Occipital lobe (tissue), 2 donors: ENCODE measurements around the gene TEKT5. TPM values are rescaled to one million over a fixed set of nuclear protein-coding genes. Genes with fewer than 3 reads are reported as not detected.
"Not testable (repeated sequence)": the region's sequence is repeated elsewhere in the genome, so short reads cannot be mapped to it uniquely, and the experiment has no call there.

ENCODE experiments used
- DNase-seq: peaks from one replicate; lab custom pipeline; 2025; lab: John Stamatoyannopoulos, UW
- total RNA-seq: library from RNA; depleted of rRNA; stranded (reverse); fragments of >200 nt; gene quantifications from one replicate; pipeline ENCODE4 v1.2.3, GENCODE V29; 2014

The TEKT5 gene
- total RNA-seq, result 1.2 TPM

DNA sequence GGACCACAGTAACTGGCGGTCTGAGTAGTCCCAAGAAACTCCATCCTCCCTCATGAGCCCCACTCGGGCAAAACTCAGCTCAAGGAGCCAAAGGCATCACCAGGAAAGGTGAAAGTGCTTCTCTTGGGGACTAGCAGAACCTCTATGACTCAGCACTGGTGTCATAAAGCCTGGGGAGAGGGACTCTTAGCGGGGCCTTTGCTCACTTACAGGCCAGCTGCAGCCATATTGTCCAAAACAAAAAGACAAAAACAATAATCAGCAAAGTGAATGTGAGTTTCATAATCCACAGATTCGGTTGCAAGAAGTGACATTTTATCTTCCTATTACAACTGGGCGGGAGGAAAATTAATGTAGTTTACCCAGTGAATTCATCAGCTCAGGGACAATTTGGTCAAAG is at the start of gene TEKT5:
TSS of gene TEKT5 (minus strand) at position 101 of the 400 bp plus-strand sequence. CDS start at position 44, 57 bp downstream.
- no peak for DNase-seq

DNA sequence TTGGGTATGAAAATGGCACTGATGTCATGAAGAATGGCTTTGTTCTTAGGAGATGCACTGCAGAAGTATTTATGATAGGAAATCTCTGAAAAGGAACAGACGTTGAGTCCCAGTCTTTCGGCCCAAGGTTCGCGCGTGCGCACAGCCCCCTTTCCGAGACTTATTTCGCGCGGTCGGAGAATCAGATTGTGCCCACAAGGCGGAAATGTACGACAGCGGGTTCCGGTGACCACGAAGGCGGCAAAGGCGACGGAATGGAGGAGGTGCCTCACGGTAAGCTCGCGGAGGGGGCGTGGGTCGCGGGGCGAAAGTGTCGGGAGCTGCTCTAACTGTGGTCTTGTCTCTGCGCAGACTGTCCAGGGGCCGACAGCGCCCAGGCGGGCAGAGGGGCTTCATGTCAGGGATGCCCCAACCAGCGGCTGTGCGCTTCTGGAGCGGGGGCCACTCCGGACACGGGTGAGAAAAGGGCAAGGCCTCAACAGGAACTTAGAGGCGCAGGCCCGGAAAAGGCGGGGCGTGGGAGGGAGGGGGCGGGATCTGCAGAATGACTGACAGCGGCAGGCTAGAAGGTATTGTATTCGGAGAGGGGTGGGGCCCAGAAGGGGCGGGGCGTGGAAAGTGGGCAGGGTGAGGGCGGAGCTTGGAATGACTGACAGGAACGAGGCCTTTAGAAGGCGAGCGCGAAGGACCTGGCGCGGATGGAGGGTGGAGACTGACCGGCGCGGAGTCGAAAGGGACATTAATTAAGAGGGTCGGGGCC is 49.1 kb upstream of the TEKT5 start, which contains the start of gene NUBP1:
TSS of gene NUBP1 (plus strand) at position 233 of the 760 bp plus-strand sequence. CDS start at position 255, 22 bp downstream.
- DNase-seq, result peak; percentile 99

DNA sequence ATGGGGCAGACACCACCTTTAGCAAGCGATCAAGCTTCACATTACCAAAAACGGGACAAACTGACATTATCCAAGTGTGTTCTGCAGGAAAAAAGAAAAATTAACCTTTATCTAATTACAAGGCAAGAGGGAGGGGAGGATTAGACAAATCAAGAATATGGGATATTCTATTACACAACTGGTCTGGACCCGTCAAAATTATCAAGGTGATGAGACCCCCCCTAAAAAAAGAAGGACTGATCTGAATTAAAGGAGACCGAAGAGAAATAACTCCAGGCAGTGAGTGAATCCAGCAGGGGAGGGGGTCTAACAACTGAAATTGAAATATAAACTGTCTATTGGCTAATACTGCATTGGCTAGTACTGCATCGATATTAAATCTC is 48.5 kb upstream of the TEKT5 start:
- no peak for DNase-seq

DNA sequence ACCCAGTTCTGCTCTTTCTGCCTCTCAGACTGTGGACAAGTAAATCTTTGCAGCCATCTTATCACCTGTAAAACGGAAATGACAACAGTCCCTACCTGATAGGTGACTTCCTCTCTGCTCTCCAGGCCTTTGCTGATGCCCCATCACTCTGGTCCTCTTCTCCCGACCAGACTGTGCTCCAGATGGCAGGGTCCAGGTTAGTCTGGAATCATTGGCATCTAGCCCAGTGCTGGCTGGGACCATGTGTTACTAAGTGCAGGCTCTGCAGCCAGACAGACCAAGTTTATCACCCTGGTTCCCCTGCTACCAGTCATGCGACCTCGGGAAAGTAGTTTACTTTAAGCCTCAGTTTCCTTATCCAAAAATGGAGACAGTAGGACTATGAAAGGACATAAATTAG is 47.1 kb upstream of the TEKT5 start:
- DNase-seq, result no peak

DNA sequence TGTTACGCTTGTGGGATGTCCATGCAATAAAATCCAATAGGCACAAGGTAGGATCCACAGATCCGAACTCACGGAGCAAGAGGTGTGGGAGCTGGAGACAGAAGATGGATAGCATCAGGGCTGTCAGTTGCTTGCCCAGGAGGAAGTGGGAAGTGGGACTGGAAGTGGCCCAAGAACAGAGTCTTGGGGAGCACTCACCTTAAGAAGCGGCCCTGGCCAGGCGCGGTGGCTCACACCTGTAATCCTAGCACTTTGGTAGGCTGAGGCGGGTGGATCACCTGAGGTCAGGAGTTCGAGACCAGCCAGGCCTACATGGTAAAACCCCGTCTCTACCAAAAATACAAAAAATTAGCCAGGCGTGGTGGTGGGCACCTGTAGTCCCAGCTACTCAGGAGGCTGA is 46.5 kb upstream of the TEKT5 start:
- DNase-seq, result not testable (repeated sequence)

DNA sequence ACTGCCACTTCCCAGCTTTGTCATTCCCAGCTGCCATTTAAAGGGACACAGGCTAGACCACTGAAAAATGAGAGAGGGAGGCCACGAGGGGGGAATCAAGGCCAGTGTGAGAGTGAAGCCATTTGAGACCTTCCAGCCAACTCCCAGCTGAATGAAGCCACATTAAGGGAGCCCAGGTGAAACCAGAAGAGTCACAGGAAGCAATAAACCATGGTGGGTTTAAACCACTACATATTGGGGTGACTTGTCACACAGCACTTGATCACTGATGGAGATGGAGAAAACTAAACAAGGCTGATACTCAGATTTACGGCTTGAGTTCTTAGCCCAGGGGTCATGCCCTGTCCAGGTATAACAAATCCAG is 46.1 kb upstream of the TEKT5 start:
- DNase-seq, result no peak

DNA sequence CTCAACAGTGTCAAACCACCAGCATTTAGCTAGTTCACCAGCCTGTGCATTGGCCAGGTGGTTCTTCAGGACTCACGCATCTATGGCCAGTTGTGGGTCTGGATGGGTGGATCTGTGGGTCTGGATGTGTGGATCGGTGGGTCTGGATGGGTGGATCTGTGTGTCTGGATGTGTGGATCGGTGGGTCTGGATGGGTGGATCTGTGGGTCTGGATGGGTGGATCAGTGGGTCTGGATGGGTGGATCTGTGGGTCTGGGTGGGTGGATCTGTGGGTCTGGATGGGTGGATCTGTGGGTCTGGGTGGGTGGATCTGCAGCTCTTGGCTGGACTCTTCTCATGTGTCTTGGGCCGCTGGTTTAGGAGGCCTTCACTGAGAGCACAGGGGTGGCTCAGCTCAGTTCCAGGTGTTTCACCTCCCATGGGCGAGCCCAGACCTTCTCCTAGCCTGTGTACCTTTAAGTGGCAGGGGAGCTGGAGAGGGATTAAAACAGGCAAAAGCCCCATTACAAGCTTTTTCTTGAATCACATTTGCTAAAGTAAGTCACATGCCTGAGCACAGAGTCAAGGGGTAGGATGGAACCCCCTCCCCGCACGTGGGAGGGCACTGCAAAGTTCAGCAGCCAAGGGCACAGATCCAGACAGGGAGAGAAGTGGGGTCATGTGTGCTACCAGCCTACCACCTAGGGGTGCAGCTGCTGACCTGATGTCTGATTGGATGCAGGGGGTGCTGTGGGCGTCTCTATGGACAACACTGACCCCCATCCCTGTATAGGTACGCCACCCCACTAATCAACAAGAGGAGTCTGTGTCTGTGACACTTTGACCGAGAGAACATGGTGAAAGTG is 45.5 kb upstream of the TEKT5 start:
- no peak for DNase-seq

DNA sequence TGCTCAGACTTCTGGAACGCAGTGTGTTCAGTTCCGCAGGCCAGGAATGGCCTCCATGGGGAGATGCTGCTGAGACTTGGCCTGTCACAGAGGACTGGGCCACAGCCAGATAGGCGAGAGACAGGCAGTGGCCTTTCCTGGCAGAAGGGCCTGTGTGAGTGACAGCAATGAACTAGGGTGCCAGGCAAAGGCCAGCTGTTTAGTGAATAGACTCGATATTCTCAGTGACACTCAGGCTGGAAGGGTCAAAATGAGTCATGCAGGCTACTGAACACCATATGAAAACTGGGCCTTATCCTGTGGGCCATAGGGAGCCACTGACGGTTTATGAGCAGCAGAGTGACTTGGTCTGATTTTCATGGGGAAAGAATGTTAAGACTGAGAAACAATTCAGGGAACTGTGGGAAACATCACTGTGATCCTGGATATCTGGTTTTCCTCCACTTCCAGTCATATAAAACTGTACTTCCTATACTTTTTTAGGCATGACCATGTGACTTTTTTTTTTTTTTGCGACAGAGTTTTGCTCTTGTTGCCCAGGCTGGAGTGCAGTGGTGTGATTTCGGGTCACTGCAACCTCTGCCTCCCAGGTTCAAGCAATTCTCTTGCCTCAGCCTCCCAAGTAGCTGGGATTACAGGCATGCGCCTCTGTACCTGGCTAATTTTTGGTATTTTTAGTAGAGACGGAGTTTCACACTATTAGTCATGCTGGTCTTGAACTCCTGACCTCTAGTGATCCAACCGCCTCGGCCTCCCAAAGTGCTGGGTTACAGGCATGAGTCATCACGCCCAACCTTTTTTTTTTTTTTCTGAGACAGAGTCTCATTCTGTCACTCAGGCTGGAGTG is 43.7 kb upstream of the TEKT5 start:
- DNase-seq, result peak; percentile 71

DNA sequence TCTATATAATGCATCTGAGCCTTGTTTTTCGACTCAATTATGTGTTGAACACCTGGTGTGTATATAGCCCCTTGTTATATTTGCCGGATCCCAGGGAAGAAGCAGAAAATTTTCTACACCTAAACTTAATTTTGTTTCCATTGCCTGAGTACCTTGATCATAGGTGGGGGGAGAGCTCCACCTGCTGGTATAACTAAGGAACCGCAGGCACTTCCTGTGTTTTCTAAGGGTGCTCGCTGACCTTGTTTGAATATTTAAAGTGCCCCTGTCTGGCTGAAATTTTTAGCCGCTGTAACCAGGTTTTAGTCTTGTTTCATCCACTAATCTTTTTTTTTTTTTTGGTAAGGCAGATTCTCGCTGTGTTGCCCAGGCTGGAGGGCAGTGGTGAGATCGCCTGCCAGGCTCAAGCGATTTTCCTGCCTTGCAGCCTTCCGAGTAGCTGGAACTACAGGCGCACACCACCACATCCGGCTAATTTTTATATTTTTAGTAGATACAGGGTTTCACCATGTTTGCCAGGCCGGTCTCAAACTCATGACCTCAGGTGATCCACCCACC is 42.4 kb upstream of the TEKT5 start:
- DNase-seq, result peak; percentile 34

DNA sequence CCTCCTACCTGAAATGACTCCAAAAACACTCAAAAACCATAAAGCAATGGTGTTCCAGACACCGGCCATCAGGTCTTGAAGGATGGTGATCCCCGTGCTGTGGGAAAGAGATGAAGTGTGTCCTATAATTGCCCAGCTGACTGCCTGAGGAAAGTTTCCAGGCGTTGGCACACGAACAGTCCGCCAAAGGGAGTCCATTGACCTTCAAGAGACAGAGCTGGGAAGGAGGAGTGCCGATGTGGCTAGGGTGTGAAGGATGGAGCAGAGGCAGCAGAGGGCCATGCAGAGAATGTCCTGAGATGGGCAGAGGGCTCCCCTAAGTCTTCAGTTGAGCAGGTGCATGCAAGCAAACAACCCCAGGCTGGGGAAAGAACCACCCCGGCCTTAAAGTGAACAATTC is 37.1 kb upstream of the TEKT5 start:
- DNase-seq, result no peak

DNA sequence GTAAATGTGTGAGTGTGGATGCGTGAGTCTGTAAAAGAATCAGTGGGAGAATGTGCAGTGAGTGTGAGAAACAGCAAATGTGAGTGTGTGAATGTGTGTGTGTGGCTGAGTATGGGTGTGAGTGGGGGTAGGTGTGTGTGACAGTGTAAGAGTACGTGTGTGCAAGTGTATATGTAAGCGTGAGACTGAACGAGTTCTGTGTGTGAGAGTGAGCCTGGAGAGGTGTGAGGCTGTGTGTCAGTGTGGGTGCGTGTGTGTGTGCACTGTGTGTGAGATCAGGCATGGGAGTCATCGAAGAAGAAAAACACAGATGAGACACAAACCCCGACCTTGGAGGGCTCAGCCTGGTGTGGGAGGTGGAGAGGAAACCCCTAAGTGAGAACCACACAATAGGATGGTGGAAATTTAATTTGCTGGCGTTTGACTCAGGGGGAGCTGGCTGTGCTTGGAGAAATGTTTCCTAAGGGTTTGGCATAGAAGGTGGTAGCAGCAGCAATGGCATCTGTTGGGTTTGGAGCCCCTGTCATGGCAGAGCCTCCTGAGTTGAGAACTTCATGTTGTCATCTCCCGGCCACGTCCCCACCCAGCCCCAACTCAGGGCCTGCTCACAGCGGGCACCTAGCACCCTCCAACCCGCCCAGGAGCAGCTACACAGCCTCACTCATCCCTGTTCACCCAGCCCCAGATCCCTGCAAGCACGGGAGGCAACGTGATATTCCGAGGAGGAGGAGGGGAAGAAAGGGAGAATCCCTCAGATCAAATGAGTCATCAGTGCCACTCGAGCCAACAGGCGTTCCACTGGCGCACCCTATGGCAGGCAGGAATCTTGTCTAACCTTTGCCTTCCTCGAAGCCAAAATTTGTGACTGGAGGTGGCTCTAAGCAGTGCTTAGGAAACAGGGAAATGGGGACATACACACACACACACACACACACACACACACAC is 34.6 kb upstream of the TEKT5 start:
- DNase-seq, result peak; percentile 55

DNA sequence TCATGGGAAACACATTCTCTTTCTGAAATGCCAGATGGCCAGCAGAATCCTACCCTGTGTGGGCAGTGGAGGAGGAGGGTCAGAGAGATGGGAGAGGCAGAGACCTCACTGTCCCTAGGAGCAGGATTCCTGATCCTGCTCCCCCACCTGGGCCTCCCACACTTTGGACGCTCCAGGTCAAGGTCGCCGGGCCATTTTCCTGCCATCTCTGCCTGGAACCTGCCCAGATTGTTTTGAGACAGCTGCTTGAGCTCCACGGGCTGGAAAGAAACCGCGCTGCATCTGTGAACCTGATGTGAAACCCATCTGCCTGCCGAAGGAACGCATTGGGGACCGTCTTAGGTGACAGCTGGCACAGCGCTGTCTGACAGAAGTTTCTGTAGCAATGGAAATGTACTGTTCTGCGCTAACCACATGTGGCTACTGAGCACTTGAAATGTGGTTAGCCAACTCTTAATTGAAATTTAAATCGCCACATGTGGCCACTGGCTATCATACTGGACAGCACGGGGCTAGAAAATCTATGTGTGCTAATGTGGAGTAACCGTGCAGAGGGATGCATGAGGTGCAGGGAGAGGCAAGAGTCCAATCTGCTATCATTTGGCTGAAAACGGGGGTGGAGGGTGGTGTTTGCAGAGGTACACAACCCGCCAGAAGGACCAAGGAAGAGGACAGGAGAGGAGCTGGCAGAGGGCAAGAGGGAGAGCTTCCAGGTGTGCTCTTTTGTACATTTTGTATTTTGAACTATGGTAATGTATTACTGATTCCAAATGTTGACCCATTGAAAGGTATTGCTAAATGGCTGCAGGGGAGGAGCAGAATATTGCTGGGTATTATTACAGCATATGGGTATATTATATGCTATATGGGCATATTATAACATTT is 33.5 kb upstream of the TEKT5 start:
- no peak for DNase-seq

DNA sequence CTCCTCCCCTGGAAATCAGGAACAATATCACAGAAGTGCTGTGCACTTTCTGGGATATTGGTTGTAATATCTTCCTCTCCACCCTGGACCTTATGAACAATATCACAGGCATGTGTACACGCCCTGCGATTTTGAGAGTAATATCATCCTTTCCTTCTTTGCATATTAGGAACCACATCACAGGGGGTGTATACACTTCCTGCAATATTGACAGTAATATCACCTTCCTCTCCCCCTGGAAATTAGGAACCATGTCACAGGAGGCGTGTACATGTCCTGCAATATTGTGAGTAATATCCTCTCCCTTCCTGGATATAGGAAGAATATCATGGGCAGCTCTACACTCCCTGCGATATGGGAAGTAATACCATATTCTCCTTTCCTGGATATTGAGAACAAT is 14.2 kb upstream of the TEKT5 start:
- DNase-seq, result no peak

DNA sequence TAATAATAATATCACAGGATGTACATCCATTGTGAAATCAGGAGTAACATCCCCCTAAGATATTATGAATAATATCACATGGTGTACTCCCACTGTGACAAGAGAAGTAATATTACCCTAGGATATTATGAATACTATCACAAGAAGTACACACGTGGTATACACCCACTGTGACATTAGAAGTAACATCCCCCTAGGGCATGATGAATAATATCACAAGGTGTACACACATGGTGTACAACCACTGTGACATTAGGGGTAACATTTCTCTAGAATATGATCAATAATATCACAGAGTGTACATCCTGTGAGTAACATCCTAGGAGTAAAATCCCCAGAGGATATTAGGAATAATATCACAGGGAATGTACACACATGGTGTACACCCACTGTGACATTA is 5.0 kb upstream of the TEKT5 start:
- no peak for DNase-seq

DNA sequence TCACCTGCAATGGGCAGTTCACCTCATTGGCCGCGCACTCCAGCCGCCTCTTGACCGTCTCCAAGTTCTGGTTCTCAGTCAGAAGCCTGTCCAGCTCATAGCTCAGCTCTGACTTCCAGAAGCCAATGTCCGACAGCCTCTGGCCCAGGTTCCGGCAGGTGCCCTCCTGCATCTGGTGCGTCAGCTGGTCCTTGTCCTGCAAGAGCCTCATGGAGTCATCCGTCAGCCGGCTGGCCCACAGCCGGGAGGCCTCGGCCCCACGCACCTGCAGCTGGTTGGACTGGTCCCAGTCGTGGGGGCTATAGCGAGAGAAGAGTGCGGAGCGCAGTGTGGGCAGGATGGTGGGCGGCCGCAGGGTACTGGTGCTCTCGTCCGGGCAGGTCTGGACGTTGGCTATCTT is 424 bp downstream of the TEKT5 start:
- DNase-seq, result no peak

DNA sequence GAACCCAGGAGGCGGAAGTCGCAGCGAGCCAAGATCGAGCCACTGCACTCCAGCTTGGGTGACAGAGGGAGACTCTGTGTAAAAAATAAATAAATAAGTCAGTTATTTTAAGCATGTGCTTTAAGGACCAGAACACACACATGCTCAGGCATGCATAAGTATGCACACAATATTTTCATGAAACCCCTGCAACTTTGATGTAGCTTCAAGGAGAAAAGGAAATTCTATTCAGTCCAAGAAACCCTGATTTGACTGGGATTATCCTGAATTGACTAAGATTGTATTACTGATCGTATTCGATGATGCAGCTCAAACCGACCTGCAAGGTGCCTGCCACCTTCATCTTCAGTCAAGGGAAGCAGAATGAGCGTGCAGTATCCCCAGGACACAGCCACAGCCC is 841 bp downstream of the TEKT5 start:
- DNase-seq, result no peak

DNA sequence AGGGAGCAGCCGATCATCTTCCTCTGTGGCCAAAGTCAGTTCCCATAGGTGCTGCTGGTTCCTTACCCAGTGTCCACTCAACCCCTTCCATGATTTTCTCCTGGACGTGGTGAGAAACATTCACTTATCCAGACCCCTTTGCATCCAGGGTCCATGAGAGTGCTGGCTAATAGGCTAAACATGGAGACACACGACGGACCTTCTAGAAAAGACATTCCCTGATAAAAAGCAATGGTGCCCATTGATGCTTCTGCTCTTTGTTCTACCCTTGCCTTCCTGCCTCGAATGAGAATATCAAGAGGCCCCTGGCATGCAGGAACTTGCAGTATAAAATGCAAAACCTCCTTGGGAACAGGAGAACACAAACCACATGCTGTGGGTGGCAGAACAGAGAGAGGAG is 2.3 kb downstream of the TEKT5 start:
- no peak for DNase-seq

DNA sequence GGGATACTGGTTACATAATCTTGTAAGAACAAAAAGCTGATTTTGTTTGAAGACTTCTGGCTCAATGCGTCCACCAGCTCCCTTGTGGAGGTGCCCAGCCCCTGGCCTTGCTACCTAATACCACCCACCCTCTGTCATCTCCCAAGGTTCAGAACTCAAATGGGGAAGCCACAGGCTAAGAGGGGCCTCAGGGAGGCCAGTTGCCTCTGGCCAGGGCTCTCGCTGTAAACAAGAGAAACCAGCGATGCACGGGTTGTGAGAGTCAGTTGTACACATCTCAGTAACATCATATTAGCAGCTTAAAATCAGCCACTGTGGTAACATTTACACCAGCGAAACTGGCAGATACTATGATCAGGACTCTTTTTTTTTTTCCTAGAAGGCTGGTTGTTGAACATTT is 6.0 kb downstream of the TEKT5 start:
- no peak for DNase-seq

DNA sequence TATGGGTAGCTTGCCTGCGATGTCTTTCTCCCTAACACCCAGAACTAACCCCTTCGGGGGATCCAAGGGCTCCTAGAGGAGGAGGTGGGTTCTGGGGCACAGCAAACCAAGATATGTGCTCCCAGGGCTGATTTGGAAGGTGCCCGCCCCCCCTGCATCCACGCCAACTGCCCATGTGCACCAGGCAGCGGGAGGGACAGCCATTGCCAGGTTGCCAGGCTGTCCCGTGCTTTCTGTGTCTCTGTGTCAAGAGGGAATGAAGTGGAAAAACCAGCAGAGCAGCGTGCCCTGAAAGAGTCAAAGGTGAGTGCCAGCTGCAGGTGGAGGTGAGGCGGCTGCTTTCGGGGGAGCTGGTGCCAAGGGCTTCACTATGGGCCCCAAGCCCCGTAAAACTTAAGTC is 6.4 kb downstream of the TEKT5 start:
- DNase-seq, result no peak
